ENCODE results near the gene SOX5.

The SOX5 gene

DNA sequence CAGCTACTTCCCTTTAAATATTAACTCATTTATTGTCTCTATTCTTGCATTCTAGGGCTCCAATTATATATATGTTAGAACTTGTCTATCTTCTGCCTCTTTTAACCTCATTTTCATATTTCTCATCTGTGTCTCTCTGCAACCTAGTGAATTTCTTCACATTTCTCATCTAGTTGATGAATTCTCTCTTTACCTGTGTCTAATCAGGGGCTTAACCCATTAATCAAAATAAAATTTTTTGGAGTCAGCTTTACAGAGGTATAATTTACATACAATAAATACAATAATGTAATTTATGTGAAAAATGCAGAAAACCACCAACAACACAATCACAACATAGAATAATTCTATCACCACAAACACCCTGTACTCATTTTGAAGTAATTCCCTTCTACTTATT is 255.2 kb downstream of the SOX5 start:
- DNase-seq (ENCODE audit: low read depth in 2 of 2, low spot score in 1 of 2) = no peak

DNA sequence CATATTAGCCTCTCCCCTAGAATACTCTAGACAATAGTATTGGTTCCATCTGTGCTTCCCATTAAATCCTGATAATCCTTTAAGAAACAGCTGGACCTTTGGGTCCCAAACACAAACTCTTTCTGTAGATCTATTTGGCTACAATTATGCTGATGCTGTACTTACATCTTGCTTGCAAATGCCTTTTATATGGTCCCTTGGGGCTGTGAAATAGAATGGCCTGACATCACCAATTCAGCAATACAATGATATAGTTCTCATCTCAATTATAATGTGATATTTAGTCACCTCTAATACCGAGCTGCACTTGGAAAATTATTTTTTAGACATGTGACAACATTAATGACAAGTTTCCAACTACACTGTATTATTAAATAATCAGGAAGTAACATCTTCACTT is 261.5 kb downstream of the SOX5 start:
- DNase-seq (ENCODE audit: low read depth in 2 of 2, low spot score in 1 of 2) = no peak

DNA sequence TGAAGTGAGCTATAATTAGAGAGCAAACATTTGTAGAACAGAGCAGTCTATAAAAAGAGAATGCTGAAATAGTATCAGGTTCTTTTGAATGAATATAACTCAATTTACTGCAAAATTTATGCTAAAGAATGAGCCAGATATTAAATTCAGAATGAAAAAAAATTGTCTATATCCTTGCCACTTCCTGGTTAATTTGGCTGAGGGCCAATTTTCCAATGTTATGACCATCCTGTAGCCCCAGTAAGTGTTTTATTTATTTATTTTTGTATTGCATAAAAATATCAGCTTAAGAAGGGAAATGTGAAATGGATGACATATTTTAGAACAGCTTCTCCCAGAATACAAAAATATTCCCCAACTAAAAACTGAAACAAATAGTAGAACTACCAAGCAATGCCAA is 263.4 kb downstream of the SOX5 start:
- DNase-seq (ENCODE audit: low read depth in 2 of 2, low spot score in 1 of 2) = no peak

DNA sequence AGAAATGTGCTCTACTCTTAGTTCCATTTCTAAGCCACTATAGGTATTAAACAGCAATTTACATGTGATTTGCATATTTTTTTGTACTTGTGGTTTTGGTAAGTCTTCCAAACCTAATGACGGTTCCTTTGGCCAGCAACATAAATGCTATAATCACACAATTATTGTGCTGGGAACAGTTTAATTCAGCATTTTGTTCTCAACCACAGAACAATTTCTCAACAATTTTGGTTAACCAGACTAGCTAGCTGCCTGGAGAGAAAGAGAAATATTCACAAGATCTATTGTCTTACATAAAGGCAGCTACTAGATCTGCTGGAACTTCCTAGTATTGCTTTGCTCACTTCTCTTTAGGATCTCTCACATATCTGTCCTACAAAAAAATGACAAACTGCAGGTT is 265.3 kb downstream of the SOX5 start:
- no peak for DNase-seq (ENCODE audit: low read depth in 2 of 2, low spot score in 1 of 2)

DNA sequence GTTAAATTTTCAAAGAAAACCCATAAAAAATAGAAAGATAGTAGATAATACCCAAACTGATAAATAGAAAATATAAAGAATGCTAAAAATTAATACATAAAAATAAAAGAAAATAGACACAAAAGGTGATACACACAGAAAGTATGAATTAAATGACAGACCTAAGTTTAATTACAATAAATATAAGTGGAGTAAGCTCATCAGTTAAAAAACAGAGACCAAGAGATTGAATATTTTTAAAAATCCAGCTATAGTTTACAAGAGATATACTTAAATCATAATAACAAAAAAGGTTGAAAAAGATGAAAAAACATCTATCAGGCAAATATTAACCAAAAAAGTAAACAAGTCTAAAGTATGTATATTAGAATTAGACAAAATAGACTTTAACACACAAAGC is 268.2 kb downstream of the SOX5 start:
- DNase-seq (ENCODE audit: low read depth in 2 of 2, low spot score in 1 of 2) = no peak

DNA sequence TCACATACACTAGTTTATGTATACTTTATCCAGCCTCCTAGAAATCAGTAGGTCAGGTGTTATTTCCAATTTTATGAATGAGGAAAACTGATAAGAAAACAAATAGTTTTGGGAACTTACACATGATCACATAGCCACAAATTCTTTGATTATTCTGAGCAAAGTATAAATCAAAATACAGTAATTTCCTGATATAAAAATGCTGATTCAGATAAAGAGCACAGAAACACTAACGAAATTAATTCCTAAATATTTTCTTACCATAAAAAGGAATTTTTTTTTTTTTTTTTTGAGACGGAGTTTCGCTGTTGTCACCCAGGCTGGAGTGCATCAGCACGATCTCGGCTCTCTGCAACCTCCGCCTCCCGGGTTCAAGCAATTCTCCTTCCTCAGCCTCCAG is 275.4 kb downstream of the SOX5 start:
- no peak for DNase-seq (ENCODE audit: low read depth in 2 of 2, low spot score in 1 of 2)

DNA sequence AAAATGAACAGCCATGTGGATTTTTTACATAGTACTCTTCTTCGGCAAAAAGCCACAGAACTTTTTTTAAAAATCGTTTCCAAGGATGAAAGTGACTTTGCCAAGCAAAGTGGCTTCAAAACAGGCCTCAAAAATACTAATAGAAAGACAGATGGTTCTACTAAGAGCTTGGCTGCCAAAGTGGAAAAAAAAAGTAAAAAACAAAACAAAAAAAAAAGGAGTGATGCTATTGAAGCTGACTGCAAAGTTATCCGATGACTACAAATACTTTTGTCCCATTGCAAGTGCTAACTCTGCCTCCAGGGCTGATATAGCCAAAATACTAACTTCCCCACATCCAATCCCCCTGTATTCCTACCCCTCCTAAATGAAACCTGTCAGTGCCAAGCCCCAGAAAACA is 277.6 kb downstream of the SOX5 start:
- no peak for DNase-seq (ENCODE audit: low read depth in 2 of 2, low spot score in 1 of 2)

DNA sequence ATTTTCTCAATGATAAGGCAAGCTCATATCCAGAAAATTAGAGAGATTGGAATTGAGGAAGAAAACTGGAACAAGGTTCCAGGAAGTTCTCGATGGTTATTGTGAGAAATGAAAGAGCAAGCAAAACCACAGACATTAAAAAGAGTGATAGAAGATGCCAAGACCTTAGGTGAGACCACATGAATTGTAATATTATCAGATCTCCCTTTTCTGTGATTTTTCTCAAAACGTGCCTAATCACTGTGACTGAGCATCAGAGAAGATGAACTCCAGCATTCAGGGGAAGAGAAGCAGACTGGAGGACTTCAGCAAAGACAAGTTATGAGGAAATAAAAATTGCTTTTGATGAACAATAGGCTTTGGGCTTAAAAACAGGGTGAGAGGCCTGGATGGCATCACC is 278.8 kb downstream of the SOX5 start:
- no peak for DNase-seq (ENCODE audit: low read depth in 2 of 2, low spot score in 1 of 2)

DNA sequence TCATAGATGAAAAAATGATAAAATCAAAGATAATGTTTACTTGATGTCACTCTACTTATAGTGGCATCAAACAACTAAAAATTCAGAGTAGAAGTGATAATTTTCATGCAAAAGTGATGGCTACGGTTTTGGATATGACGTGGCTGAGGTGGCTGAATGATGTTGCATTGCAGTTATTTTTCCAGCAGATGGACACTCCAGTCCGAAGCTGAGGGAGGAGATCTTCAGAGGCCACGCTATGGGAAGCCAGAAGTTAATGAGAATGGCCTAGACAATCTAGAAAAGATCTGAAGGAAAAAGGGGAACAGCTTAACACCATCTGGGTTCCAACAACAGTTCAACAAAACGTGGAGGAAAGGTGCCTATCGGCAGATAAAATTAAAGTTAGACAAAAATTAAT is 279.8 kb downstream of the SOX5 start:
- DNase-seq (ENCODE audit: low read depth in 2 of 2, low spot score in 1 of 2) = no peak

DNA sequence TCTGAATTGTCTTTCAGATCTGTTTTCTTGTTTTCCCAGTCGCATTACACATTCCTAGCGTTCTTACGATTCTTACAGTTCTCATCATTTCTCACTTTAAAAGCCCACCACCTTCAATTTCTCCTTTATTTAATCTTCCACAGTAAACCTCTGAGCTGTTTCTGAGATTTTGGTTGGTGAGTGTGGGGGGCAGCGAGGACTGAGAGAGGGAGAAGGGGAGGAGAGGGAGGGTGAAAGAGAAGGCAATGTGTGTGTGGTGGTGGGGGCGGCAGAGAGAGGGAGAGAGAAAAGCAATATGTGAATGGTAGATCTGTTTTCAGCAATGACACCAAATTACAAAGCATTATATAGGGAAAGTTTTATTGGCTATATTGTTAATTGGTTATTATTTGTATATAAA is 282.6 kb downstream of the SOX5 start:
- no peak for DNase-seq (ENCODE audit: low read depth in 2 of 2, low spot score in 1 of 2)

DNA sequence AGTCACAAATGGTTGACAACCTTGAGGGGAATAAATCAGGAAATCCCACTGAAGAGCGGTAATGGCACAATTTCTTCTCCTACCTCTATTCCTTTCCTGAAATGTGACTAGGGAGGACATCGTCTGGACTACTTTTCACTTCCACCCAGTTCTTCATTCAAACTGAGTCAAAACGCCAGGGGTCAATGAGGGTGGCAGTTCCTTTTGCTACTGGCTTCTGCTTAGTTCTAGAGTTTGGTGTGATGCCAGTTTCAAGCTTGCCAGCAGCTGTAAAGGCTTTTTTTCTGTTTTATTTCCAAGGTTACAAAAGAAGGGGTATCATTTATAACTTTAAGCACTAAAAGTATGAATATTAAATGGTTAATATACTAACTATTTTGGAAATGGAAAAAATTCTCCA is 286.5 kb downstream of the SOX5 start:
- DNase-seq (ENCODE audit: low read depth in 2 of 2, low spot score in 1 of 2) = no peak

DNA sequence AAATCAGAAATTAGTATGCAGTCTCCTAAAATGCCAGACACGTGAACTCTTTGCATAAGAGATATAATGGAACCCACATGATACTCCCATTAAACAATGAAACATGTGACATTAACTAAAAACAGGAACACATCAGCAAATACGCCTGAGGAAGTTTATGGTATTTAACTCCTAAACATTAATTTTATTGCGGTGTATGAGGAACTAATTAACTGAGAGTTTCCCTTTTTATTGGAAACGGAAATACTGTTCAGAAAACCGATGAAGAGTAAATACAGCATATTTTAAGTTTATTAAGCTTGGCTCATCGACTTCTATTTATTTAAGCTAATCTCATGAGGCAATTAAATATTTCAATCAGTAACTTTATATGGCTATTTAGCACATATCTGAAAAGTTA is 290.3 kb downstream of the SOX5 start:
- DNase-seq (ENCODE audit: low read depth in 2 of 2, low spot score in 1 of 2) = no peak

DNA sequence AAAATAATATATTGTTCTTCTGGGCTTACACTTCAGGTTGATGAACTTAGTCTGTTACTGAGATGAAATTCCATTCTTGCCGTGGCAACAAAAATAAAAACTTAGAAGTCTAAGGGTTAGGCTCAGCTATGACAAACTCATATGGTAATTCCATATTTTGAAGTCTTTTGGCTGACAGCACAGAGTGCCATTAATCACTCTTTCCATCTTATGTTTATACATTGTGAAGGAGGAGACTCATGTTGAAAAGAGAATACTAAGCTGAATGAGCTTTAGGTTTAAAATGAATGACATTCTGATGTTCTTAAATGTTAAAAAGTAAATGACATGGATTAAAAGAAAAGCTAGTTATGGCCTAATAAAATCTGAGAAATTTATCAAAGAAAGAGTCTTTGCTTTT is 291.9 kb downstream of the SOX5 start:
- no peak for DNase-seq (ENCODE audit: low read depth in 2 of 2, low spot score in 1 of 2)

DNA sequence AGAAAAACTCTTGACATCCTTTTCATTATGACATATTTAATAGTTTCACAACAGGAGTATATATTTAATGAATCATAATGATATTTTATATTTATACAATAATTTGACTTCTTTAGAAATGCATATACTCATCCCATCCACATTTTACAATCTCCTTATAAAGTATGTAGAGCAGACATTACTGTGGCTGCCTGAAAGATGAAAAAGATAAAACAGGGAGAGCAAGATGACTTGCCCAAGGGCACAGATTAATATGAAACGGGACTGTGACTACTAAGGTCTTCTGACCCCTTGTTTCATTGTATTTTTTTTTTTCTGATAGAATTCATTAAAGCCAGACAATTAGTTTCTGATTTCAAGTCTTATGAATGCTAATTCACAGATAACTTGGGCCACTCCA is 293.6 kb downstream of the SOX5 start:
- DNase-seq (ENCODE audit: low read depth in 2 of 2, low spot score in 1 of 2) = no peak

DNA sequence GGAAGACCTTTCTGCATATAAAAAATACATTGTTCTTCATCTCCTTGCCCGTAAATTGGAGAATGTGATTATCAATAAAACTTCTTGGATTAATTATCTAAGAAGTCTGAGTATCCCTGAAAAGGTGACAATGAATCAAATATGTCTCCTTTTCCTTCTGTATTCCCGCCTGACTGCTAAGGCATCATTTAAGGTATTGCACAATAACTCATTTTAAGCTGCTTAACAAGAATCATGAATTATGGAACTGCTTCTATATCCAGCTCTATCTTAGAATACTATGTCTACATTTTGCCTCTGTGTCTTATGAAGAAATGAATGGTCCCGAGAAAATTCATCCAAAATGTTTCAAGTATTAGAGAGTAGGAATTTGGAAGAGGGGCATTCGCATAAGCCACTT is 294.4 kb downstream of the SOX5 start:
- no peak for DNase-seq (ENCODE audit: low read depth in 2 of 2, low spot score in 1 of 2)

DNA sequence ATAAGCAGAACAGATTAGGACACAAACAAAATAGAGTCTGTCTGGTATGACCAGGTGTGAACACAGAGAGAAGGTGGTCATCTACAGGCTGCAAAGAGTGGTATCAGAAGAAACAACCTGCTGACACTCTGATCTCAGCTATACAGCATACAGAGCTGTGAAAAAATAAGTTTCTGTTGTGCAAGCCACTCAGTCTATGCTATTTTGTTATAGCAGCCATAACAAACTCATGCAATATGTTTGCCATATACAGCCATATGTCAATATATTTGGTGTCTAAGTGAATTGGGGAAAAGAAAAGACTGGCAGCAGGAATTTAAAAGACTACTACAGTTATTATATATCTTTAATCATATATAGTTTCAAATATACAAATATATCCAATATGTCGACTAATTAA is 300.9 kb downstream of the SOX5 start:
- no peak for DNase-seq (ENCODE audit: low read depth in 2 of 2, low spot score in 1 of 2)

DNA sequence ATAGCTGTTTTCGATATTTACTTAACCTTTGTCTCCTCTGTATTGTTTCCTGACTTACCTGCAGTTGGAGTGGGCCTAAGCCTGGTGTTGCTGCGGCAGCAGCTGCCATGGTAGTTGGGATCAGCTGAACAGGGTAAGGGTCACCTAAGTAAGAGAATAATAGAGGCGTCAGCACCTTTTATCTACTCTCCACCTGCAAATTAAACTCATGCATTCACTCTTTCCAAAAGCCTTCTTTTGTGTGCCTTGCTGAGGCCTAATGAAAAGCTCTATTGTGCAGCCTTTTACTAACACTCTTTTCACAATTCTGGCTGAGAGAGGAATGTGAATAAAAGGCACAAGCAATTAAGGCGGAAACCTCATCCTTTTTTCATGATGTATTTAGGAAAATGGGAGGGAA is 308.7 kb downstream of the SOX5 start:
- DNase-seq (ENCODE audit: low read depth in 2 of 2, low spot score in 1 of 2) = no peak

DNA sequence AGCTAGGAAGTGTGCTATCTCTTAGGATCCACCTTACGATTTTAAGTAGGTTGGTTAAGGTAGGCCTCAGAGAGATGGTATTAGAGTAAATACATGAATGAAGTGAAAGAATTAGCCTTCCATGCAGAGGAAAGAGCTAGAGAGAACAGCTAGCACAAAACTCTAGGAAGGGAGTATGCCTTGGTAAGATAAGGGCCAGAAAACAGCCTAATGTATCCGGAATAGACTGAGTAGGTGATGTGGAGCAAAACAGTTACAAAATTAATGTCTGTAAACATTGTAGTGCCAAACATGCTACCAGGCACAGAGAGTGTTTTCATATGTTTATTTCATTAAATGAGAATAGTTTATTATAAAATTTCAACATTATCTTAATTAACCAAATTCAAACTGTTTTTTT is 315.1 kb downstream of the SOX5 start:
- DNase-seq (ENCODE audit: low read depth in 2 of 2, low spot score in 1 of 2) = no peak

DNA sequence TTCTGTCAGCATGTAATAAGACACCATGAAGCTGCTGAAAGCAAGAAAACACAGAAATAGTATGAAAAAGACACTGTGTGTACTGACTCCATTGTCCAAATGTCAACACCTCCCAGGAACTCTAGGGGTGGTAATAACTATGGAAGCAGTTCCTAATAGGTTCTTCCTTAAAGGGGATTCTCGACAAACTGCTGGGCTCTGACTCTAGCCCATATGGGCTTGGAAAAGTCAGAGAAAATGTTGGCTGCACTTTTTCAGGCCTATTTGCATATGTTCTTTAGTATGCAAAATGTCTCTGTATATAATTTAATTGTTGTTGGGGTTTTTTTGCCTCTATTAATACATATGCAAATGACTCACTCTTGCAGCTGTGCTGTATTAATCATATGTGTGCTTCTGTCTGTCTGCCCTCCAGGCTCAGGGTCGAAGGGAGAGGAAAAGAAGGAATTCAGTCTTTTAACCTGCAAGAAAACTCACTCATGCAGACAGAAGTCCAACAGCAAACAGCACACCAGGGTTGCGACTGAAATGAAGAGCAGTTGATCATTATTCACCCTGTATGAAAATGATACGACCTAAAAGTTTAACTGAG is 317.6 kb downstream of the SOX5 start:
- no peak for DNase-seq (ENCODE audit: low read depth in 2 of 2, low spot score in 1 of 2)

DNA sequence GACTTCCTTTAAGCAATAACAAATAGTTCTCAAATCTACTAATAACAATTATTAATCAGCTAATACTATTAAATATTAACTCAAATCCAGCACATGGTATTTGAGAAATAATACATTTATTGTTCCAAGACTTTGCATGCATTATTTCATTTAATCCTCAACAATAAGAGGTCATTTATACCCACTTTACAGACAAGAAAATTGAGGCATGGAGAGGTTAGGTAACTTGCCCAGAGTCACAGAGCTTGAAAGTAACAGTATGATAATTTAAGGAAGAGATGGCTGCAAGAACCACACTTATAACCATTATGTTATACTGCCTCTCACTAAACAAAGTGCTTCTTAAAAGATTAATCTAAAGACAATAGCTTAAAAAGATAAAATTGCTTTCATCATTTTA is 318.9 kb downstream of the SOX5 start:
- no peak for DNase-seq (ENCODE audit: low read depth in 2 of 2, low spot score in 1 of 2)

DNA sequence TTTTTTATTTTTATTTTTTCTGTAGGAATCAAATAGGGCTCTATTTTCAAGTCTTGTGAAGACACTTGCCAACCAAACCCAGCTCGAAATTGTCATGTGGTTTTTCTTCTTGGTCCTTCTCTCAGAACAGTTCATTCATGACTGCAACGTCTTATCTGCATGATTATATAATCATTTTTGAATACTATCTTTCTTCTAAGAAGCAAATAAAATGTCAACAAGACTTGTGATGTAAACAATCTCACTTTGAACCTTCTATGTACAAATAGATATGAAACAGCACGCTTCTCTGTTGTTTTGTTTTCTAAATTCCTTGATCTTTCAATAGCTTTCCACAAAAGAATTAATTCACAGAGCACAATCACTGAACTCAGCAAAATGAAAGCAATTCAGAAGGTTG is 320.7 kb downstream of the SOX5 start:
- no peak for DNase-seq (ENCODE audit: low read depth in 2 of 2, low spot score in 1 of 2)

DNA sequence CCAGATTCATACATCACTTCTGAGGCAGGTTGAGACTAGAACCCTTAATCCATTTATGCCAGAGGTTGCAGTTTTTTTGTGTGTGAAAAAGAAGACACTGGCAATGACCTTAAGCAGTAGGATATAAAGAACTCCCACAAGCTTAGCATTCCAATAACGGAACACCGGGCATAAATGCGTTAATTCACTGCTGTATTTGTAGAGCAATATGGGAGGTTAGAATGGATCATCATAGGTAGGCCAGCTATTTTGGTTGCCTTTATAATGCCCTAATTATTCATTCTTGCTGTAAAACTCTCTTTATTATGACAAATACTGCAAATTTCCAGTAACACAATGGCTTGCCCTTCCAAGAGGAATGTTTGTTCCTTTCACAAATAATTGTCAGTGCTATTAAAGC is 322.7 kb downstream of the SOX5 start:
- no peak for DNase-seq (ENCODE audit: low read depth in 2 of 2, low spot score in 1 of 2)

DNA sequence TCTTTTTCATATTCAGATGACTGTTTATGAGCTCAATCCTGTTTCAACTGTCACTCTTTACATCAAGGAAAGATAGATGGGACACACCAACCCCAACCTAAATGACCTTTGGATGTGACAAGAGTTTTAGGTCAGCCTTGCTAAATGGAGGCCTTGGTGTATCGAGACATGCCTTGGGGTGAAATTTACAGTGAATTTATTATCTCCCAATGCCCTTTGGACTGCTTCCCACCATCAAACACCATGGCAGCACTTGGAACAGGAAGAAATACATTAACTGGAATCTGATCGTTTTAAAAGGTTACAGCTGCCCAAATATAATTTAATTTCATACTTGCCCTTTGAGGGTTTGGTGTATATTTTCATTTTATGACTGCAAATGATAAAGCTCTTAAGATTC is 327.6 kb downstream of the SOX5 start:
- DNase-seq (ENCODE audit: low read depth in 2 of 2, low spot score in 1 of 2) = no peak

DNA sequence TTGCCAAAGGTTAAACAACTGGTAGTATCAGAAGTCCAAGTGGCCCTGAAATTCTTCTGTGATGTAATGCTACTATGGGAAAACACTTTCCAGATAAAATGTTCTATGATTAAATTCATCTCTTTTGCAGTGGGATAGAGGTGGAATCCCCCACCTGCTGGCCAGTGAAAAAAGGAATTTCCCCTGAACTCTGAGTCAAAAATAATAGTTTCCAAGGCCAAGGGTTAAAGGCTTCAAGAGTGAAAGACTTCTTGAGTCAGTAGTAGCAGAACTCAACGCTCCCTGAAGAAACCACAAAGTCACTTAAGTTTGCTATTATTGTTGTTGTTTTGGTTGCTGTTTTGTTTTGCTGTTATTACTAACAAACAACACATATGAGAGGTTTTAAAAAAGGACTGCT is 330.8 kb downstream of the SOX5 start:
- DNase-seq (ENCODE audit: low read depth in 2 of 2, low spot score in 1 of 2) = no peak

All from stimulated activated CD8-positive, alpha-beta memory T cell treated with anti-CD3 and anti-CD28 coated beads, Interleukin-4, amount 100 ng/mL, for 4 hours (primary cell).